PC-3 (cell line): ENCODE results near the gene RGS10. TPM values are rescaled to one million over a fixed set of nuclear protein-coding genes. Genes with fewer than 3 reads are reported as not detected.

Experiments
- ATAC-seq: fragments of 200-7000 bp; cut with Tn5 transposase; 2 replicates; pipeline ENCODE4 v1.9.1; 2020; ENCODE audit warnings: mild to moderate bottlenecking, moderate library complexity
- BruUV-seq: library from RNA; stranded (reverse); fragments of 400-500 nt; replicated peaks from 2 replicates; lab custom pipeline; 2021; lab: Mats Ljungman, UMichigan
- CTCF ChIA-PET: fragments of 300-600 bp; sonication (Branson Sonifier 250); formaldehyde crosslinking; loops from one replicate; lab custom pipeline; 2022; ENCODE audit warnings: antibody characterized with exemption; lab: Charles Lee
- POLR2A ChIA-PET: fragments of 300-600 bp; sonication (Branson Sonifier 250); formaldehyde crosslinking; loops from one replicate; lab custom pipeline; 2022; ENCODE audit warnings: antibody characterized with exemption; ENCODE audit not compliant: unreplicated experiment; lab: Charles Lee
- DNase-seq: peaks from one replicate; pipeline ENCODE4 v3.0.0-alpha.2; 2015
- H2AFZ ChIP-seq: fragments of 300-600 bp; sonication (generic); 2 replicates; pipeline ENCODE4 v1.6.0; 2016; ENCODE audit warnings: antibody characterized with exemption, low read length
- H3F3A ChIP-seq: fragments of 300-600 bp; sonication (generic); one replicate; pipeline ENCODE4 v1.6.0; 2017; ENCODE audit warnings: antibody characterized with exemption, low read length, control low read depth, mild to moderate bottlenecking; ENCODE audit not compliant: unreplicated experiment
- H3K27ac ChIP-seq: fragments of 300-600 bp; sonication (generic); 2 replicates; pipeline ENCODE4 v1.5.1; 2016; ENCODE audit warnings: mild to moderate bottlenecking, low read length
- H3K27me3 ChIP-seq: fragments of 300-600 bp; sonication (generic); 2 replicates; pipeline ENCODE4 v1.6.1; 2016; ENCODE audit warnings: low read length, mixed read lengths
- H3K36me3 ChIP-seq: fragments of 300-600 bp; sonication (generic); 2 replicates; pipeline ENCODE4 v1.6.1; 2016; ENCODE audit warnings: low read depth, mixed run types, low read length, mixed read lengths
- H3K4me1 ChIP-seq: fragments of 300-600 bp; sonication (generic); 2 replicates; pipeline ENCODE4 v1.5.1; 2016; ENCODE audit warnings: low read length; ENCODE audit not compliant: insufficient read depth
- H3K4me2 ChIP-seq: fragments of 300-600 bp; sonication (generic); 2 replicates; pipeline ENCODE4 v1.6.0; 2016; ENCODE audit warnings: low read length
- H3K4me3 ChIP-seq: fragments of 300-600 bp; sonication (generic); 2 replicates; pipeline ENCODE4 v1.5.1; 2016; ENCODE audit warnings: mild to moderate bottlenecking, low read length, mixed read lengths
- H3K79me2 ChIP-seq: fragments of 300-600 bp; sonication (generic); 2 replicates; pipeline ENCODE4 v1.6.1; 2017; ENCODE audit warnings: low read length, mixed read lengths
- H3K9ac ChIP-seq: fragments of 300-600 bp; sonication (generic); 2 replicates; pipeline ENCODE4 v1.6.0; 2016; ENCODE audit warnings: mild to moderate bottlenecking, low read length
- H3K9me2 ChIP-seq: fragments of 300-600 bp; sonication (generic); replicated peaks from 2 replicates; pipeline ENCODE4 v1.6.1; 2016; ENCODE audit warnings: mixed run types, low read length, mixed read lengths
- H3K9me3 ChIP-seq: fragments of 300-600 bp; sonication (generic); 2 replicates; pipeline ENCODE4 v1.6.1; 2016; ENCODE audit warnings: low read length, mixed read lengths
- H4K20me1 ChIP-seq: fragments of 300-600 bp; sonication (generic); 2 replicates; pipeline ENCODE4 v1.6.1; 2016; ENCODE audit warnings: low read length, mixed read lengths
- CTCF ChIP-seq: fragments of 300-600 bp; sonication (generic); conservative IDR thresholded peaks from 2 replicates; pipeline ENCODE4 v1.5.1; 2017; ENCODE audit warnings: antibody characterized with exemption, low read depth, mild to moderate bottlenecking, low read length
- EZH2 ChIP-seq: fragments of 300-600 bp; sonication (generic); IDR thresholded peaks from one replicate; pipeline ENCODE4 v1.6.1; 2017; ENCODE audit warnings: antibody characterized with exemption, mild to moderate bottlenecking, low read length; ENCODE audit not compliant: unreplicated experiment
- EZH2phosphoT487 ChIP-seq: fragments of 300-600 bp; sonication (generic); IDR thresholded peaks from 2 replicates; pipeline ENCODE4 v1.6.1; 2018; ENCODE audit warnings: mild to moderate bottlenecking, antibody characterized with exemption, low read length, borderline replicate concordance
- intact Hi-C: fragments of 100-400 bp; cut with micrococcal nuclease; formaldehyde crosslinking; loops from 2 replicates; pipeline ENCODE4 v1.9.0; 2023
- total RNA-seq: library from RNA; depleted of rRNA; stranded (reverse); fragments of >200 nt; gene quantifications from 2 replicates; pipeline ENCODE4 v1.2.3, GENCODE V29; 2014

The RGS10 gene
- total RNA-seq, 1 experiment from 2014 or later: 27.6 TPM

DNA sequence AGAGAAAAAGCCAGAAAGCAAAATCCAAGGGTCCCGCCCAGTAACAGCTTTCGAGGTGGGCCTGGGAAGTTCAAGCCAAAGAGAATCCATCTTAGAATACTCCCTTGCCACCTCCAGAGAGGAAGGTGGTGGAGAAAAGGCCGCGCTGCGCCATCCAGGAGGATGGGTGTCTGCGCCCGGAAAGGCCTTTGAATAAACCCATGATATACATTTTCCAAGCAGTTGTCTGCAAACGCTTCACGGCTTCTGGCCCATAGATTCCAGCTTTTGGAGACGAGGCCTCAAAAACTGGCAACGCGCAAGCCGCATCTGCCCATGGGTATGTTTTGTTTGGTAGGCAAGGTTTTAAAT lies 17.8 kb downstream of the RGS10 start:
- POLR2A ChIA-PET: no interaction called here
- intact Hi-C loops: no loop called here
- H3K9me3 ChIP-seq: no peaks in the 10 kb centered on the region
- H3K27me3 ChIP-seq: no peaks in the 10 kb centered on the region
- ATAC-seq: no peak
- H3K4me1 ChIP-seq: peaks cover 10% of the 10 kb centered on the region; the same call in 1 of the 2 replicates
- H2AFZ ChIP-seq: no peak overlapping the region
- H3K27ac ChIP-seq: no peak overlapping the region
- no peaks in the 10 kb centered on the region for H3F3A ChIP-seq
- no peaks in the 10 kb centered on the region for H3K36me3 ChIP-seq
- no peaks in the 10 kb centered on the region for H3K9me2 ChIP-seq
- no peak for DNase-seq
- H3K4me3 ChIP-seq: no peak overlapping the region
- H3K79me2 ChIP-seq: peaks cover 14% of the 10 kb centered on the region; the same call in 1 of the 2 replicates
- H4K20me1 ChIP-seq: no peaks in the 10 kb centered on the region
- H3K9ac ChIP-seq: no peak overlapping the region
- CTCF ChIA-PET: no interaction called here
- H3K4me2 ChIP-seq: no peak overlapping the region
- TF ChIP-seq EZH2phosphoT487 (no peak), EZH2 (no peak), CTCF (no peak)
- no TSS peak for BruUV-seq

GRCh38 chr10:119523895-119524719 lies 18.4 kb downstream of the RGS10 start:
- intact Hi-C loops: no loop called here
- CTCF ChIA-PET: no interaction called here
- peaks cover 10% of the 10 kb centered on the region; the same call in 1 of the 2 replicates for H3K4me1 ChIP-seq

More at GRCh38 chr10:119523895-119524719, 18.4 kb downstream of the RGS10 start:
- ATAC-seq (no peak), DNase-seq (no peak)
- Histone ChIP-seq H3K79me2 (peaks cover 11% of the 10 kb centered on the region; the same call in 1 of the 2 replicates), H3K27ac (no peak overlapping the region), H3K9ac (no peak overlapping the region), H3K27me3 (no peaks in the 10 kb centered on the region), H3K4me2 (no peak overlapping the region), H4K20me1 (no peaks in the 10 kb centered on the region), H3K9me3 (no peaks in the 10 kb centered on the region), H3K36me3 (no peaks in the 10 kb centered on the region), H3K9me2 (no peaks in the 10 kb centered on the region), H3K4me3 (no peak overlapping the region), H2AFZ (no peak overlapping the region), H3F3A (no peaks in the 10 kb centered on the region)
- no peak for TF ChIP-seq EZH2
- no peak for TF ChIP-seq EZH2phosphoT487
- TF ChIP-seq CTCF: no peak
- BruUV-seq: no TSS peak
- POLR2A ChIA-PET: no interaction called here
